DMS 273 (cell line): ENCODE data around the gene IGFBP2.

Experiments used
- DNase-seq: peaks from one replicate; lab custom pipeline; 2025; ENCODE audit not compliant: unreplicated experiment; lab: John Stamatoyannopoulos, UW

Gene IGFBP2

DNA sequence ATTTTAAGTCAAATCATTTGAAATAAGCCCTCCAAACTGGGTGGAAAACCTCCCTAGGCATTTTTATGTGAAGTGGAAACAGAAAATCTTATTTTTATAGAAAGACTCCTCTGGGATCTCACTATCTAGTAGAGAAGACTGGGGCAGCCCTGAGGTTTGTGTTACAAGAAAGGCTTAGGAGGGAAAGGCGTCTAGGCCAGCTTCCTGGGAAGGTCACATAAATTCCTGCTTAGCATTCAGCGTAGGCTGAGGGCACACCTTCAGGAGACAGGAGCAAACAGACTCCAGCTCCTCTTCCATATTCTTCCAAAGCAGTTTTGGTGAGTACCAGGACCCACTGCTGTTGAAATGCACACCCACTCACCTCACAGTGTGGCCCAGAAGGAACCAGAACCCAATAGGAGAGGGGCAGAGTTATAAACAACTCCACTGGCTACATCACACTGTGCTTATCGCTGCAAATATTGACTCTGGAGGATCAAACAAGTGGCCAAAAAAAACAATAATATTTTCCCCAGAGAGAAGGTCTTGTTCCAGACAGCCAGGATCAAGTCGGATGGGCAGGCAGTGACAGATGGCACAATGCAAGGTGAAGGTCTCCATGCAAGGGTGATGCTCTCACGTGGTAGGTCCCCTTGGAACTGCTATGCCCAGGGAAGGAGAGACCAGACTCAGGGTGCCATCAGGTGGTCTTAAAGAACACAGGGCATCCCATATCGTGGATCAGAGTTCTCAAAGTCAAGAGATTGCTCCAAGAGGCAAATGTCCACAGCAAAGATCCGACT lies 17.7 kb upstream of the IGFBP2 start:
- no peak for DNase-seq

- DNase-seq = no peak
Observed at GRCh38 chr2:216616083-216616678, 17.0 kb upstream of the IGFBP2 start.

DNA sequence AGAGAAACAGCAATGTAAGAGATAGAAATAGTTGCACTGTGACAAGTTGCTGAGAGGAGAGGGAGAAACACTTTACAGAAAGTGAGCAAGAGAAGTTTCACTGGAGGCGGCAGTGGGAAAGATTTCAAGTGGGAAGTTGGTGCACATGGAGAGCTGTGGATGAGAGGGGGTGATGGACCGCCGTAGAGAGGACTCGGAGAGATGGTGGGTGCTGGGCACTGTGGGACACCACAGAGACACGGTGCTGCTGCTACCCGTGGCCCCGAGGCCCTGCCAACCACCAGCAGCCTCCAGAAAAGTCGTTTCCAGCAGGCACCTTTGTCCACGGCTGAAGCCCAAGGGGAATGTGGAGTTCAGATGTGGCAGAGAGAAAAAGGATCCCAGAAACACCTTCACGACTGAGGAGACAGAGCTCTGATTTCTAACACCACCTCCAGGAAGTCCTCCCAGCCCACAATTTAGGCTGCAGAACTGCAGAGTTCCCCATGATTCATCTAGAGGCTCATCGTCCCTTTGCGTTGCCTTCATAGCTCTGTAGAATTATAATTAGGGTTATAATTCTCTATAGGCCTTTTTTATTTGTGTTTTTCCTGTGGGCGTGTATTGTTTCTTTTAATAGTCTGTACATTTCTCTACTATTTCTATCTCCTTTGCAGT lies 15.9 kb upstream of the IGFBP2 start:
- no peak for DNase-seq

GRCh38 chr2:216618785-216619184 lies 14.4 kb upstream of the IGFBP2 start:
- peak; percentile 57 for DNase-seq

DNA sequence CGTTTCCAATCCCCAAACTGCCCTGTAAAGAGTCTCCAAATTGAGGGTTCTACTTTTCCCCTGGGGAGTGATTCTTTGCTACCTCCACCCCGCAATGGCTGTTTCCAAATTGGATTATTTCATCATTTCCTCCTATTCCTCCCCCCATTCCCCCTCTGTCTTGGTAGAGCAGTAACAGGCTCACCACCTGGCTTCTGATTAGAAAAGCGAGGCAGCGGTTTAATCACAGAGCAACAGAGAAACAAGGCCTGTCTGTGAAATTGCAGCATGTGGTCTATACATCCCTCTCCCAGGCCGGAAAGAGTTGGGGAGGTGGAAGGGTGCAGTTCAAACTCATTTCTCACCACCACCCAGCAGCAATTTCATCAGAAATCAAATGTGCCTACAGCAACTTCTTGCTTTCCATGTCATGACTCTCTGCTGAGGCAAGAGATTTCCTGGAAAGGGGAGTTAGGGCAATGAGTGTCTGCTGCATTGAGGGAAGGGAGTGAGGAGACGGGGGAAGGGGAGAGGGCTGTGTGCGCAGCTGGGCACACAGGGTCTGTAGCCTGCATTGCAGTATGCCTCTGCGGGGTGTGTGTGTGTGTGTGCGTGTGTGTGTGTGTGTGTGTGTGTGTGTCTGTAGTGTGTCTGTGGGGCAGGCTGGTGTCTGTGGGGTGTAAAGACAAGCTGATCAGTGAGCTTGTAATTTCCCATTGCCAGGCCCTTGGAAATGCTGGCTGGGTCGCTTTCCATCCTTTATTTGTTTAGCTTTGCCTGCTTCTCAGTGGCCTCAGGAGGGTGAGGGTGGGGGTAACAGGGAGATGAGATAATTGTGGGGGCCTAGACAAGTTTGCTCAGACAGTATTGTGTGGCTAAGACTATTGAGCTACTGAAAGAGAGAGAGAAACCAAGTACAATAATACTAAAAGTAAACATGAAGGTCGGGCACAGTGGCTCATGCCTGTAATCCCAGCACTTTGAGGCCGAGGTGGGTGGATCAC lies 13.5 kb upstream of the IGFBP2 start:
- peak; percentile 92 for DNase-seq

GRCh38 chr2:216620786-216621185 lies 12.4 kb upstream of the IGFBP2 start:
- peak; percentile 78 for DNase-seq

DNA sequence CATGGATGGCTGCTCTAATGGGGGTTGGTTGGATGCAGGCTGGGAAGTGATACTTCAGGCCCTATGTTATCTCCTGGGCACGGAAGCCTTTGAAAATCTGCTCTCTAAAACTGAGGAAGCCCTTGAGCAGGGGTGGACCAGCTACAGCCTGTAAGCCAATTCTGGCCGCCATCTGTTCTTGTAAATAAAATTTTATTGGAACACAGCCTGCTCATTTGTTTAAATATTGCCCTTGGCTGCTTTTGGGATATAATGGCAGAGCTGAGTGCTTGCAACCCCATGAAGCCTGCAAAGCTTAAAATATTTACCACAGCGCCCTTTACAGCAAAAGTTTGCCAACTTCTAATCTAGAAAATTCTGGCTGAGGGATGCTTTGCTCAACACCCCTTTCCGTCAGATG lies 11.9 kb upstream of the IGFBP2 start:
- peak; percentile 92 for DNase-seq

- peak; percentile 53 for DNase-seq
Observed at GRCh38 chr2:216622526-216622925, 10.7 kb upstream of the IGFBP2 start.

DNA sequence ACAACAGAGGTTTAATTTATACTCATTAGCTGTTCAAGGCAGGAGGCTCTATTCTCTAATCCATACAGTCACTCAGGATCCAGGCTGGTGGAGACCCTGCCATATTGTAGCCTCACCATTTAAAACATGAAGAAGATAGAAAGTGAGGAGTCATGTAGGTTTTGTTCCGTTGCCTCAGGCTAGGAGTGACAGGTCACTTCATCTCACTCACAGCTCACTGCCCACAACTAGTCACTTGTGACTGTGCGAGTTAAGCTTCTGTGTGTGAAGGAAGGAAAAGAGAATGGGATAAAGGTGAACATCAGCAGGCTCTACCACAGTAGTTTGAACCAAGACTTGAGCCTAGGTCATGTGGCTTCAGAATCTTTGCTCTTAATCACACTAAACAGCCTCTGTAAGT lies 9.0 kb upstream of the IGFBP2 start:
- no peak for DNase-seq

- DNase-seq = no peak
Observed at GRCh38 chr2:216626168-216626874, 6.9 kb upstream of the IGFBP2 start.

GRCh38 chr2:216626875-216627245 lies 6.4 kb upstream of the IGFBP2 start:
- no peak for DNase-seq

GRCh38 chr2:216629784-216630183 lies 3.4 kb upstream of the IGFBP2 start:
- DNase-seq = no peak

DNA sequence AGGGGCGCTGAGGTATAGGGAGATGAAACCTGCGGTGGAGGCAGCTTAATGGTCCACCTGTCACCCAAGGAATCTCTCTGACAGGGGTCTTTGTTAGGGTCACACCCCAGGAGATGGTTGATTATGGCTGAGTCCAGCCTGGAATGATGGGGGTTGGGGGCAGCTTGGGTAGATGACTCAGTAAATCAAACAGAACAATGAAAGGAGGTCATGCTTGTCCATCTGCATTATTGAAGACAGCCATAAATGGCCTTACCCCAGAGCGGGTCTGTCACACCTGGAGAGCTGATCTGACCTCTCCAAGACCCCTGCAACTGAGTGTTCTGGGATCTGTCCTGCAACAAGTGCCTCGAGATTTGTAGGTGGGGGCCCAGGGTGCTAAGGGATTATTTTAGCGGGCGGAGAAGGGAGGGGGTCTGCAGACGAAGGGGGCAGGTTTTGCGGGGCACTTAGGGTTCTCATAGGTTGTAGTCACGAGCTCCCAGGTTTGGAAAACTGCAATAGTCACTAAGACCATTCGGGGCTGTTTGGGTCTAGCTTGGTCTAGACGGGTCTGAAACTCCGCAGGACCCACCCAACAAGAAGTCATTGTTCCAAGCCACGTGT lies 771 bp upstream of the IGFBP2 start:
- no peak for DNase-seq

DNA sequence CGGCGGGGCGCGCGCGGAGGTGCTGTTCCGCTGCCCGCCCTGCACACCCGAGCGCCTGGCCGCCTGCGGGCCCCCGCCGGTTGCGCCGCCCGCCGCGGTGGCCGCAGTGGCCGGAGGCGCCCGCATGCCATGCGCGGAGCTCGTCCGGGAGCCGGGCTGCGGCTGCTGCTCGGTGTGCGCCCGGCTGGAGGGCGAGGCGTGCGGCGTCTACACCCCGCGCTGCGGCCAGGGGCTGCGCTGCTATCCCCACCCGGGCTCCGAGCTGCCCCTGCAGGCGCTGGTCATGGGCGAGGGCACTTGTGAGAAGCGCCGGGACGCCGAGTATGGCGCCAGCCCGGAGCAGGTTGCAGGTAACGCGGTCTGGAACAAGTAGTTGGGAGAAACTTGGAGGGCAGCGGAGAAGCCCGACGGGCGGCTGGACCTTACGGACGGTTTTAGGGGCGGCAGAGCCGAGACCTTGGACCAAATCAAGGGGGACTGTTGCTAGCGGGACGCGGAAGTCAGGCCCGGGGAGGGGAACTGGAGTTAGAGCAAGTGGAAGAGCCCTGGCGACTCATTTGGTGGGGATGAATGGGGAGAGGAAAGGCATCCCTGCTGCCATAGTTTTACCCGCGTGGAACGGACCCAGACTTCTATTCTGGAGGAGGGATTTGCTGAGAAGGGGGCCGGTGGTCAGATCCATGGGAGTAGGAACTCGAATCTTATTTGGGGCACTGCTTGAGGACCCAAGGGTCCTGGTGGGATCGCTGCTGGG lies 573 bp downstream of the IGFBP2 start:
- peak; percentile 69 for DNase-seq

DNA sequence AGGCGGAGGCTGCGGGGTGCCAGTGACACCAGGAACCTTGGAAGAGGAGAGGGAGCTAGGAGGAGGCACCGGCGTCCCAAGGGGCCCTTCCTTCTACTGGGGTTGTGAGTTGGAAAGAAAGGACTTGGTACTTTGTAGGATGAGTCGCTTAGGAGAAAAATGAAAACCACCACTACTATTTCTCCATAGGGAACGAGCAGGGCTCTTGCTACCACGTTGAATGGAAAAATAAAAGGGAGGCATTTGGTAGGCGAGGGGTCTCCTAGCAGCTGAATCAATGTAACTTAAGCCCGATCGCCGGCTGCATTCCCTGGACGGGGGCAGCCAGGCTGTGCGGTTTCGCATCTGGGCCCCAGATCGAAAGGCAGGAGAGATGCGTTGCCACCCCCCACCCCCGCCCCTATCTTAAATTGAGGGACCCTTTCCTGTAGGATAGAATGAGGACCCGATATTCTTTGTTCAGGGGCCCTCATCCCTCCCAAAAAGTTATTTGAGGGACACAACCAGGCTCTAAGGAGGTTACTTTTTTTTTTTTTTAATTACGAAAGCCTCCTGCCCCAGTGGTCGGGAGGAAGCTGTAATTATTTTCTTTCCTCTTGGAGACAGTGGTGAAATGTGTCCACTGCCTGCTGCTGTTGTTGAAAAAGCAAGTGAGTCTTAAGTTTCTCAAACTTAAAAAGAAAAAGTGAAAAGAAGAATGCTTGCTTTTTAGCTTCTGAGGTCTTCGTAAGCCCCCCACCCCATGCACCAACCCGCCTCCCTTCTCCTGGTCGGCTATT lies 1.3 kb downstream of the IGFBP2 start:
- peak; percentile 63 for DNase-seq

- peak; percentile 39 for DNase-seq
Observed at GRCh38 chr2:216635171-216635570, 2.0 kb downstream of the IGFBP2 start.

- no peak for DNase-seq
Observed at GRCh38 chr2:216635701-216636550, 2.7 kb downstream of the IGFBP2 start.
